HEK293 (cell line): ENCODE data around the gene ADCY7.

Source experiments
- CTCF ChIA-PET: fragments of 350-600 bp; formaldehyde crosslinking; extraction: SDS; loops from one replicate; lab custom pipeline; 2021; ENCODE audit warnings: antibody characterized with exemption; lab: Yijun Ruan, JAX
- POLR2A ChIA-PET: fragments of 300-600 bp; formaldehyde crosslinking; extraction: SDS; loops from one replicate; lab custom pipeline; 2020; ENCODE audit warnings: antibody characterized with exemption, inconsistent platforms; lab: Yijun Ruan, JAX
- H3K27ac ChIP-seq: fragments of 200-500 bp; sonication (Bioruptor generic); 2 replicates; pipeline ENCODE4 v1.5.1; 2014; ENCODE audit warnings: low read depth, low read length, control low read depth, inconsistent platforms; ENCODE audit errors: extremely low read depth
- H3K36me3 ChIP-seq, 2 experiments: fragments of 200-500 bp in 1 of 2; sonication (Bioruptor generic) in 1 of 2; 1 replicate in 1 of 2; 2 replicates in 1 of 2; pipeline ENCODE4 v1.5.1; 2014 to 2017; ENCODE audit warnings: inconsistent platforms in 2 of 2, low read length in 2 of 2; ENCODE audit not compliant: control insufficient read depth in 2 of 2, insufficient read depth in 1 of 2
- H3K4me1 ChIP-seq: fragments of 200-500 bp; sonication (Bioruptor generic); 2 replicates; pipeline ENCODE4 v1.5.1; 2014; ENCODE audit warnings: mild to moderate bottlenecking, low read length, inconsistent platforms; ENCODE audit not compliant: control insufficient read depth, insufficient read depth
- H3K4me3 ChIP-seq: 2 replicates; pipeline ENCODE4 v1.5.1; 2011; ENCODE audit warnings: low read depth, mild to moderate bottlenecking, control low read depth, low read length, moderate library complexity
- H3K9me3 ChIP-seq: fragments of 200-500 bp; sonication (Bioruptor generic); 2 replicates; pipeline ENCODE4 v1.5.1; 2014; ENCODE audit warnings: low read depth, low read length, inconsistent platforms; ENCODE audit not compliant: control insufficient read depth, insufficient read depth
- ATF2 ChIP-seq: fragments of 450-650 bp; formaldehyde crosslinking; IDR thresholded peaks from 2 replicates; pipeline ENCODE4 v1.5.1; 2016; ENCODE audit warnings: missing biosample characterization, missing genetic modification characterization, low read depth
- GLI2 ChIP-seq: fragments of 450-650 bp; formaldehyde crosslinking; IDR thresholded peaks from 2 replicates; pipeline ENCODE4; 2017; ENCODE audit warnings: missing biosample characterization, missing genetic modification characterization, low read depth, borderline replicate concordance
- GLIS1 ChIP-seq: fragments of 450-650 bp; formaldehyde crosslinking; IDR thresholded peaks from 2 replicates; pipeline ENCODE4 v1.5.1; 2016; ENCODE audit warnings: missing biosample characterization, missing genetic modification characterization
- HOXA7 ChIP-seq: sonication (generic); formaldehyde crosslinking; IDR thresholded peaks from 2 replicates; pipeline ENCODE4 v1.8.1; 2022; ENCODE audit warnings: missing genetic modification reagents, borderline replicate concordance
- KLF17 ChIP-seq: fragments of 450-650 bp; formaldehyde crosslinking; IDR thresholded peaks from 2 replicates; pipeline ENCODE4 v1.5.1; 2016; ENCODE audit warnings: missing biosample characterization, missing genetic modification characterization
- ZBTB26 ChIP-seq: fragments of 450-650 bp; formaldehyde crosslinking; optimal IDR thresholded peaks from 2 replicates; pipeline ENCODE3; 2016; ENCODE audit warnings: missing biosample characterization, mild to moderate bottlenecking, missing genetic modification characterization
- ZBTB49 ChIP-seq: fragments of 450-650 bp; formaldehyde crosslinking; IDR thresholded peaks from 2 replicates; pipeline ENCODE4 v1.5.1; 2016; ENCODE audit warnings: missing biosample characterization, missing genetic modification characterization, low read depth
- ZNF202 ChIP-seq: fragments of 450-650 bp; formaldehyde crosslinking; IDR thresholded peaks from 2 replicates; pipeline ENCODE4 v1.5.1; 2016; ENCODE audit warnings: missing biosample characterization, missing genetic modification characterization, borderline replicate concordance
- ZNF221 ChIP-seq: fragments of 450-650 bp; formaldehyde crosslinking; IDR thresholded peaks from 2 replicates; pipeline ENCODE4 v1.5.1; 2017; ENCODE audit warnings: missing biosample characterization, missing genetic modification characterization, borderline replicate concordance
- ZNF311 ChIP-seq: fragments of 450-650 bp; formaldehyde crosslinking; IDR thresholded peaks from 2 replicates; pipeline ENCODE4 v1.5.1; 2017; ENCODE audit warnings: missing biosample characterization, missing genetic modification characterization, borderline replicate concordance
- ZNF423 ChIP-seq: fragments of 450-650 bp; formaldehyde crosslinking; IDR thresholded peaks from 2 replicates; pipeline ENCODE4 v1.5.1; 2016; ENCODE audit warnings: missing biosample characterization, missing genetic modification characterization
- ZNF433 ChIP-seq: fragments of 450-650 bp; formaldehyde crosslinking; IDR thresholded peaks from 2 replicates; pipeline ENCODE4 v1.5.1; 2016; ENCODE audit warnings: missing biosample characterization, missing genetic modification characterization, low read depth
- ZNF449 ChIP-seq: fragments of 450-650 bp; formaldehyde crosslinking; IDR thresholded peaks from 2 replicates; pipeline ENCODE4 v1.5.1; 2017; ENCODE audit warnings: missing biosample characterization, mild to moderate bottlenecking, missing genetic modification characterization, moderate library complexity
- ZNF48 ChIP-seq: fragments of 450-650 bp; formaldehyde crosslinking; IDR thresholded peaks from 2 replicates; pipeline ENCODE4 v1.5.1; 2016; ENCODE audit warnings: missing biosample characterization, missing genetic modification characterization
- ZNF518A ChIP-seq: fragments of 450-650 bp; formaldehyde crosslinking; conservative IDR thresholded peaks from 2 replicates; pipeline ENCODE4 v1.5.1; 2016; ENCODE audit warnings: low read depth, missing biosample characterization, missing genetic modification characterization
- ZNF658 ChIP-seq: fragments of 450-650 bp; formaldehyde crosslinking; IDR thresholded peaks from 2 replicates; pipeline ENCODE4; 2016; ENCODE audit warnings: missing biosample characterization, missing genetic modification characterization
- ZNF670 ChIP-seq: fragments of 450-650 bp; formaldehyde crosslinking; IDR thresholded peaks from 2 replicates; pipeline ENCODE4 v1.5.1; 2016; ENCODE audit warnings: missing biosample characterization, missing genetic modification characterization, low read depth

Gene ADCY7

GRCh38 chr16:50229149-50229726 lies 37.1 kb upstream of the ADCY7 start (continued):
- no peak for TF ChIP-seq ZNF423 (tag by site-specific recombination)

GRCh38 chr16:50234771-50235556 lies 31.4 kb upstream of the ADCY7 start:
- H3K4me1 ChIP-seq, result no peaks in the 10 kb centered on the region
- H3K27ac ChIP-seq, result no peak overlapping the region
- CTCF ChIA-PET, result interaction anchor here (0.6 to 0.9 kb wide), 3 partner anchors 26 to 189 kb away, joined by 3 to 4 read pairs (median 3); no protein-coding TSS in a partner anchor
- H3K36me3 ChIP-seq, result peaks cover 3 to 5% of the 10 kb centered on the region in 2 experiments; a peak in 1 of 3 replicates
- POLR2A ChIA-PET, result no interaction called here
- no peaks in the 10 kb centered on the region for H3K9me3 ChIP-seq
- TF ChIP-seq HOXA7 (no peak), ZNF658 (tag by site-specific recombination) (no peak), ZNF518A (tag by site-specific recombination) (no peak), ZNF449 (tag by site-specific recombination) (no peak), ZBTB49 (tag by site-specific recombination) (no peak)
- H3K4me3 ChIP-seq, result no peak overlapping the region

- POLR2A ChIA-PET, result no interaction called here
- CTCF ChIA-PET, result interaction anchor here (0.6 to 1.0 kb wide), 3 partner anchors 27 to 188 kb away, joined by 3 to 4 read pairs (median 3); no protein-coding TSS in a partner anchor
- H3K27ac ChIP-seq, result no peak overlapping the region
- H3K4me3 ChIP-seq, result no peak overlapping the region
- no peaks in the 10 kb centered on the region for H3K4me1 ChIP-seq
- H3K36me3 ChIP-seq, result peaks cover under 1 to 5% of the 10 kb centered on the region in 2 experiments; a peak in 1 of 3 replicates
- no peaks in the 10 kb centered on the region for H3K9me3 ChIP-seq
- TF ChIP-seq ZNF670 (tag by site-specific recombination) (no peak), ZNF311 (tag by site-specific recombination) (no peak), ZNF48 (tag by site-specific recombination) (no peak), ATF2 (no peak), GLI2 (no peak), ZNF221 (tag by site-specific recombination) (no peak), KLF17 (no peak), ZBTB26 (tag by site-specific recombination) (no peak), GLIS1 (tag by site-specific recombination) (peak; percentile 19; the same call in 1 of the 2 replicates), ZNF433 (no peak), ZNF202 (no peak)
Measured at GRCh38 chr16:50235581-50235980, 30.8 kb upstream of the ADCY7 start.
